ENCODE data around the gene CDKL2. TPM values are rescaled to one million over a fixed set of nuclear protein-coding genes. Genes with fewer than 3 reads are reported as not detected.

Gene CDKL2
- total and polyA plus RNA-seq, 3 donors from 2014 or later = 11.3 to 41.0 (median 11.9) TPM

- Histone ChIP-seq H3K27ac (no peak overlapping the region), H3K4me3 (no peak overlapping the region), H3K36me3 (ENCODE audit: low read depth, missing control alignments) (no peaks in the 10 kb centered on the region), H3K9me3 (no peaks in the 10 kb centered on the region), H3K27me3 (no peaks in the 10 kb centered on the region), H3K4me1 (no peaks in the 10 kb centered on the region)
- TF ChIP-seq, protein P1, sequence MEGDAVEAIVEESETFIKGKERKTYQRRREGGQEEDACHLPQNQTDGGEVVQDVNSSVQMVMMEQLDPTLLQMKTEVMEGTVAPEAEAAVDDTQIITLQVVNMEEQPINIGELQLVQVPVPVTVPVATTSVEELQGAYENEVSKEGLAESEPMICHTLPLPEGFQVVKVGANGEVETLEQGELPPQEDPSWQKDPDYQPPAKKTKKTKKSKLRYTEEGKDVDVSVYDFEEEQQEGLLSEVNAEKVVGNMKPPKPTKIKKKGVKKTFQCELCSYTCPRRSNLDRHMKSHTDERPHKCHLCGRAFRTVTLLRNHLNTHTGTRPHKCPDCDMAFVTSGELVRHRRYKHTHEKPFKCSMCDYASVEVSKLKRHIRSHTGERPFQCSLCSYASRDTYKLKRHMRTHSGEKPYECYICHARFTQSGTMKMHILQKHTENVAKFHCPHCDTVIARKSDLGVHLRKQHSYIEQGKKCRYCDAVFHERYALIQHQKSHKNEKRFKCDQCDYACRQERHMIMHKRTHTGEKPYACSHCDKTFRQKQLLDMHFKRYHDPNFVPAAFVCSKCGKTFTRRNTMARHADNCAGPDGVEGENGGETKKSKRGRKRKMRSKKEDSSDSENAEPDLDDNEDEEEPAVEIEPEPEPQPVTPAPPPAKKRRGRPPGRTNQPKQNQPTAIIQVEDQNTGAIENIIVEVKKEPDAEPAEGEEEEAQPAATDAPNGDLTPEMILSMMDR (IDR thresholded peaks at IDR 0.05) = no peak
- TF ChIP-seq POLR2A (IDR thresholded peaks at IDR 0.05) = no peak
- no peak for DNase-seq
- WGBS, 2 donors = 80 to 82% methylated on average over 3 of the region's 3 CpGs
- intact Hi-C loops (cut with DNase I; ENCODE audit: low total_unique reads) = no loop called here
These were observed 31.9 kb downstream of the CDKL2 start for GRCh38 chr4:75598390-75598789.

DNA sequence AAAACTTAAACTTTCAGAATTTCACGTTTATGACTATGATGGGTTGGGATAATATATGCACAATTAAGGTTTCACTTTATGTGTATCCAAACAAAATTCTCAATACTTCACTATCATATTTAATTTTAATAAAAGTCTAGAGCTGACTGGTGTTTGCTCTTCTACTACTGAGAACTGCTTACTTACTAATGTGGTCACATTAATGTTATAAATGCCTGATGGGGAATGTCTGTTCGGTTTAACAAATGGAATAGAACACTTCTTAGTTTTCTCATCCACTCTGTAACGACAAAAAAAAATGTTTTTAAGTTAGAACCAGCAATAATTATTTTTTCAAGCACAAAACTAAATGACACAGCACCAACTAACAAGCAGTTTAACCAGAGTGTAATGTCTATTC, 34.3 kb downstream of the CDKL2 start:
- H3K36me3 ChIP-seq (ENCODE audit: low read depth, missing control alignments) = no peaks in the 10 kb centered on the region
- no peaks in the 10 kb centered on the region for H3K27me3 ChIP-seq
- DNase-seq = no peak
- TF ChIP-seq, protein P1 (IDR thresholded peaks at IDR 0.05) = no peak
- no peak for TF ChIP-seq POLR2A (IDR thresholded peaks at IDR 0.05)
- H3K9me3 ChIP-seq = no peaks in the 10 kb centered on the region
- WGBS, 2 donors = 82 to 90% methylated on average over 3 of the region's 3 CpGs
- H3K4me3 ChIP-seq = no peak overlapping the region
- no peak overlapping the region for H3K27ac ChIP-seq
- no peaks in the 10 kb centered on the region for H3K4me1 ChIP-seq
- intact Hi-C loops (cut with DNase I; ENCODE audit: low total_unique reads) = no loop called here

- TF ChIP-seq, protein P1 (IDR thresholded peaks at IDR 0.05) = no peak
- no peak for TF ChIP-seq POLR2A (IDR thresholded peaks at IDR 0.05)
- no peaks in the 10 kb centered on the region for H3K27me3 ChIP-seq
- whole genome bisulfite sequencing, 2 donors = 88% methylated on average over 1 of the region's 1 CpG
- DNase-seq = no peak
- no peaks in the 10 kb centered on the region for H3K4me1 ChIP-seq
- H3K27ac ChIP-seq = no peak overlapping the region
- intact Hi-C loops (cut with DNase I; ENCODE audit: low total_unique reads) = no loop called here
- H3K36me3 ChIP-seq (ENCODE audit: low read depth, missing control alignments) = no peaks in the 10 kb centered on the region
- H3K9me3 ChIP-seq = no peaks in the 10 kb centered on the region
- no peak overlapping the region for H3K4me3 ChIP-seq
These were observed 36.9 kb downstream of the CDKL2 start for GRCh38 chr4:75593393-75593792.

- H3K9me3 ChIP-seq = no peaks in the 10 kb centered on the region
- no peaks in the 10 kb centered on the region for H3K36me3 ChIP-seq (ENCODE audit: low read depth, missing control alignments)
- intact Hi-C loops (cut with DNase I; ENCODE audit: low total_unique reads) = no loop called here
- H3K27ac ChIP-seq = no peak overlapping the region
- no peaks in the 10 kb centered on the region for H3K27me3 ChIP-seq
- 52 to 74% methylated on average over 2 of the region's 2 CpGs for WGBS, 2 donors
- H3K4me1 ChIP-seq = no peaks in the 10 kb centered on the region
- DNase-seq = no peak
- no peak overlapping the region for H3K4me3 ChIP-seq
- TF ChIP-seq, protein P1 (IDR thresholded peaks at IDR 0.05) = no peak
- no peak for TF ChIP-seq POLR2A (IDR thresholded peaks at IDR 0.05)
These were observed 46.3 kb downstream of the CDKL2 start for GRCh38 chr4:75584067-75584466.

DNA sequence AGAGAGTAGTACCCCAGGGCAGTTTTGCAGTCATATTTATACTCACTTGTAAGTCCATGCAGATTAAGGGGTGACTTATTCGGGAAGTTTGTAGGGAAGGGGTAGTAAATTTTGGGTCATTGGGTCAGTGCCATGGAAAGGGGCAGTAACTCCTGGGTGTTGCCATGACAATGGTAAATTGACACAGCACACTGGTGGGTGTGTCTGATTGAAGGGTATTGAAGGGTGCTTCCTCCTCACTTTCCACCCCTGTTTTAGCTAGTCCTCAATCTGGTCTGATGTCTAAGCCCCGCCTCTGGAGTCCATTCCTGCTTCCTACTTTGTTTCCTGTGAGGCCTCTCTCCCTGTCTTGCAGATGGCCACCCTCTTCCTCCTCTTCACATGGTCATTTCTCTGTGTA, 62.6 kb downstream of the CDKL2 start:
- no peak for DNase-seq
- intact Hi-C loops (cut with DNase I; ENCODE audit: low total_unique reads) = no loop called here
- Histone ChIP-seq H3K27me3 (no peaks in the 10 kb centered on the region), H3K36me3 (ENCODE audit: low read depth, missing control alignments) (no peaks in the 10 kb centered on the region), H3K9me3 (no peaks in the 10 kb centered on the region), H3K4me1 (no peaks in the 10 kb centered on the region), H3K27ac (no peak overlapping the region), H3K4me3 (no peak overlapping the region)
- WGBS, 2 donors = 83 to 100% methylated on average over 2 of the region's 2 CpGs
- TF ChIP-seq POLR2A (IDR thresholded peaks at IDR 0.05) = no peak
- TF ChIP-seq, protein P1 (IDR thresholded peaks at IDR 0.05) = no peak

Measured in testis (tissue), 3 donors.